KMS-11 (cell line): ENCODE measurements around the gene NAA10.
A peak's percentile ranks its signal among the peaks of the same experiment; 100 is the strongest.

Experiments used
- H2AFZ ChIP-seq: fragments of 200-600 bp; sonication (generic); 2 replicates; pipeline ENCODE4 v1.6.1; 2016; ENCODE audit warnings: antibody characterized with exemption, mixed run types, low read depth
- H3K27ac ChIP-seq: fragments of 200-600 bp; sonication (generic); 2 replicates; pipeline ENCODE4 v1.6.1; 2016; ENCODE audit warnings: mild to moderate bottlenecking, mixed run types
- H3K27me3 ChIP-seq: fragments of 200-600 bp; sonication (generic); 2 replicates; pipeline ENCODE4 v1.6.1; 2017; ENCODE audit warnings: mild to moderate bottlenecking, low read depth, mixed run types, moderate library complexity; ENCODE audit not compliant: insufficient read depth
- H3K36me3 ChIP-seq: fragments of 200-600 bp; sonication (generic); 2 replicates; pipeline ENCODE4 v1.6.1; 2017; ENCODE audit warnings: mild to moderate bottlenecking, mixed run types; ENCODE audit not compliant: insufficient read depth
- H3K4me1 ChIP-seq: fragments of 200-600 bp; sonication (generic); 2 replicates; pipeline ENCODE4 v1.6.1; 2016; ENCODE audit warnings: mild to moderate bottlenecking, low read depth, mixed run types; ENCODE audit not compliant: poor library complexity, severe bottlenecking
- H3K4me2 ChIP-seq: fragments of 200-600 bp; sonication (generic); 2 replicates; pipeline ENCODE4 v1.7.0; 2016; ENCODE audit warnings: mild to moderate bottlenecking, mixed run types
- H3K4me3 ChIP-seq: fragments of 200-600 bp; sonication (generic); IDR thresholded peaks from 2 replicates; pipeline ENCODE4 v1.6.1; 2017; ENCODE audit warnings: low read depth, low read length, mixed read lengths; ENCODE audit not compliant: insufficient read depth
- H3K79me2 ChIP-seq: fragments of 200-600 bp; sonication (generic); 2 replicates; pipeline ENCODE4 v1.6.1; 2016; ENCODE audit warnings: low read depth, mixed run types; ENCODE audit not compliant: insufficient read depth
- H3K9ac ChIP-seq: fragments of 200-600 bp; sonication (generic); 2 replicates; pipeline ENCODE4 v1.6.1; 2016; ENCODE audit warnings: mild to moderate bottlenecking, mixed run types
- H4K20me1 ChIP-seq: fragments of 200-600 bp; sonication (generic); 2 replicates; pipeline ENCODE4 v1.6.1; 2016; ENCODE audit warnings: mild to moderate bottlenecking, mixed run types; ENCODE audit not compliant: insufficient read depth
- CTCF ChIP-seq: fragments of 200-600 bp; sonication (generic); conservative IDR thresholded peaks from 2 replicates; pipeline ENCODE4 v1.6.1; 2017; ENCODE audit warnings: low read depth, mild to moderate bottlenecking, antibody characterized with exemption, low read length, moderate library complexity, mixed read lengths

Gene NAA10

GRCh38 chrX:153969125-153969903, 34.5 kb upstream of the NAA10 start:
- peak overlapping the region; percentile 100 for H3K9ac ChIP-seq
- TF ChIP-seq CTCF, result no peak
- H3K27me3 ChIP-seq, result no peaks in the 10 kb centered on the region
- no peak overlapping the region for H3K4me3 ChIP-seq
- H2AFZ ChIP-seq, result no peak overlapping the region
- H3K27ac ChIP-seq, result peak overlapping the region; percentile 100
- H3K4me2 ChIP-seq, result peak overlapping the region; percentile 96
- no peaks in the 10 kb centered on the region for H3K36me3 ChIP-seq
- peaks cover 31% of the 10 kb centered on the region for H3K4me1 ChIP-seq
- H4K20me1 ChIP-seq, result no peaks in the 10 kb centered on the region
- H3K79me2 ChIP-seq, result peaks cover 56% of the 10 kb centered on the region

GRCh38 chrX:153968754-153969124, 33.9 kb upstream of the NAA10 start:
- Histone ChIP-seq H3K27ac (peak overlapping the region; percentile 100), H3K4me2 (peak overlapping the region; percentile 96), H3K79me2 (peaks cover 59% of the 10 kb centered on the region)

GRCh38 chrX:153968255-153968654, 33.4 kb upstream of the NAA10 start:
- peak overlapping the region; percentile 100; the same call in 1 of the 2 replicates for H3K9ac ChIP-seq

More at GRCh38 chrX:153968754-153969124, 33.9 kb upstream of the NAA10 start:
- H3K27me3 ChIP-seq, result no peaks in the 10 kb centered on the region
- no peaks in the 10 kb centered on the region for H4K20me1 ChIP-seq
- peak overlapping the region; percentile 100 for H3K9ac ChIP-seq
- peak; percentile 39; the same call in 1 of the 2 replicates for TF ChIP-seq CTCF
- no peak overlapping the region for H2AFZ ChIP-seq
- H3K4me3 ChIP-seq, result no peak overlapping the region
- no peaks in the 10 kb centered on the region for H3K36me3 ChIP-seq
- H3K4me1 ChIP-seq, result peaks cover 25% of the 10 kb centered on the region

GRCh38 chrX:153967536-153968224, 32.8 kb upstream of the NAA10 start:
- peak overlapping the region; percentile 100; the same call in 1 of the 2 replicates for H3K27ac ChIP-seq
- H3K27me3 ChIP-seq, result no peaks in the 10 kb centered on the region
- H3K4me2 ChIP-seq, result peak overlapping the region; percentile 96
- no peak overlapping the region for H3K4me3 ChIP-seq
- peak overlapping the region; percentile 100; the same call in 1 of the 2 replicates for H3K9ac ChIP-seq
- peaks cover 67% of the 10 kb centered on the region for H3K79me2 ChIP-seq
- no peaks in the 10 kb centered on the region for H4K20me1 ChIP-seq
- H3K36me3 ChIP-seq, result no peaks in the 10 kb centered on the region
- peaks cover 18% of the 10 kb centered on the region for H3K4me1 ChIP-seq
- TF ChIP-seq CTCF, result no peak
- no peak overlapping the region for H2AFZ ChIP-seq

More at GRCh38 chrX:153968255-153968654, 33.4 kb upstream of the NAA10 start:
- Histone ChIP-seq H3K4me3 (no peak overlapping the region), H4K20me1 (no peaks in the 10 kb centered on the region), H2AFZ (no peak overlapping the region), H3K4me2 (peak overlapping the region; percentile 96), H3K79me2 (peaks cover 61% of the 10 kb centered on the region), H3K27me3 (no peaks in the 10 kb centered on the region), H3K27ac (peak overlapping the region; percentile 100), H3K36me3 (no peaks in the 10 kb centered on the region), H3K4me1 (peaks cover 20% of the 10 kb centered on the region)
- TF ChIP-seq CTCF, result no peak
